ENCODE results near the gene USP34.
"Not testable (repeated sequence)": the region's sequence is repeated elsewhere in the genome, so short reads cannot be mapped to it uniquely, and the experiment has no call there.

The USP34 gene

GRCh38 chr2:61456746-61457420 is 14.0 kb downstream of the USP34 start:
- DNase-seq: no peak

GRCh38 chr2:61456070-61456745 is 14.7 kb downstream of the USP34 start:
- DNase-seq: no peak

- not testable (repeated sequence) for DNase-seq
Observed at GRCh38 chr2:61454972-61455371, 15.9 kb downstream of the USP34 start.

- DNase-seq: no peak
Observed at GRCh38 chr2:61454383-61454782, 16.5 kb downstream of the USP34 start.

GRCh38 chr2:61452392-61452791 is 18.5 kb downstream of the USP34 start:
- DNase-seq: no peak

GRCh38 chr2:61451178-61451577 is 19.7 kb downstream of the USP34 start:
- no peak for DNase-seq

GRCh38 chr2:61450144-61450543 is 20.7 kb downstream of the USP34 start:
- DNase-seq: no peak

GRCh38 chr2:61448229-61448628 is 22.7 kb downstream of the USP34 start:
- DNase-seq: no peak

GRCh38 chr2:61446971-61447370 is 23.9 kb downstream of the USP34 start:
- DNase-seq: not testable (repeated sequence)

- DNase-seq: no peak
Observed at GRCh38 chr2:61443342-61444041, 27.4 kb downstream of the USP34 start.

- no peak for DNase-seq
Observed at GRCh38 chr2:61439241-61440002, 31.5 kb downstream of the USP34 start.

- no peak for DNase-seq
Observed at GRCh38 chr2:61438670-61439069, 32.2 kb downstream of the USP34 start.

- no peak for DNase-seq
Observed at GRCh38 chr2:61437170-61437569, 33.7 kb downstream of the USP34 start.

GRCh38 chr2:61436092-61436491 is 34.8 kb downstream of the USP34 start:
- DNase-seq: no peak

GRCh38 chr2:61435291-61435690 is 35.6 kb downstream of the USP34 start:
- no peak for DNase-seq

- no peak for DNase-seq
Observed at GRCh38 chr2:61434314-61434713, 36.6 kb downstream of the USP34 start.

GRCh38 chr2:61433606-61434005 is 37.3 kb downstream of the USP34 start:
- no peak for DNase-seq

GRCh38 chr2:61432990-61433389 is 37.9 kb downstream of the USP34 start:
- no peak for DNase-seq

- DNase-seq: no peak
Observed at GRCh38 chr2:61431345-61431744, 39.5 kb downstream of the USP34 start.

- no peak for DNase-seq
Observed at GRCh38 chr2:61426267-61426897, 44.5 kb downstream of the USP34 start.

GRCh38 chr2:61425605-61426155 is 45.2 kb downstream of the USP34 start:
- no peak for DNase-seq

- no peak for DNase-seq
Observed at GRCh38 chr2:61423714-61424113, 47.2 kb downstream of the USP34 start.

GRCh38 chr2:61421611-61422010 is 49.3 kb downstream of the USP34 start:
- DNase-seq: no peak
